LNCaP clone FGC (cell line): ENCODE results near the gene SF3B1.

Source experiments
- DNase-seq: peaks from one replicate; pipeline ENCODE4 v3.0.0-alpha.2; 2011; ENCODE audit warnings: low read depth
- H3K4me3 ChIP-seq: 2 replicates; pipeline ENCODE4 v1.5.1; 2011; ENCODE audit warnings: mild to moderate bottlenecking, low read depth, low read length, control low read depth
- CTCF ChIP-seq: IDR thresholded peaks from 2 replicates; pipeline ENCODE4 v1.5.1; 2012; ENCODE audit warnings: mild to moderate bottlenecking; ENCODE audit not compliant: control insufficient read depth, insufficient read depth; ENCODE audit errors: extremely low read depth

The SF3B1 gene

DNA sequence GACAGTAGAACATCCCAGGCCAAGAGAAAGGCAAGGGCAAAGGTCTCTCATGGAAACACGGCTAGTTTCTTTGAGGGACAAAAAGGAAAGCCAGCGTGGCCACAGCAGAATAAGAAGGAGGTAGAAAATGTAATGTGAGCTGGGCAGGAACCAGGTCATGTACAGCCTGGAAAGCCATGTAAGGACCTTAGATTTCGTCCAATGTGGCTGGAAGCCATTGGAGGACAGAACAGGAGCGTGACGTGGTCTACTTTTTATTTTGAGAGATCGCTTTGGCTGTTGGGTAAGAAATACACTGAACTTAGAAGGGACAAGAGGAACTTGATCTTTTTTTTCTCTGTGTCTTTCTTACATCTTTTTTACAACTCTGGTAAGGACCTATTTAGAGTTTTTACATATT, 66.4 kb downstream of the SF3B1 start:
- H3K4me3 ChIP-seq, result no peak overlapping the region
- no peak for TF ChIP-seq CTCF

DNA sequence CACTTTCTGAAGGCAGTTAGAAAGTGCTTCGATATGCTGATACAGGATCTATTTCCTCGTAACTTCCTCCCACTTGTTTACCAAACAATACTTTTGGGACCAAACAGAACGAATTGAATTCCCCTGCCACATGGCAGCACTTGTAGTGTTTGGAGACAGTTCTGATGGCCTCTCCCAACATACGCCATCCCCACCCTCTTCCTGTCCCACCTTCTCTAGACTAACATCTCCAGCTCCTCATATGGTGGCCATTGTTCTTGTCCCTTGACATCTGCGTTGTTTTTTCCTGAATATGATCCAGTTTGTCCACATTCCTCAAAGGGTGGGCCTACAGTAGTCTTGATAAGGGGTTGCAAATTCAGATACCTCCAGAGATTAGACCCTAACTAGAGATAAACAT, 70.8 kb downstream of the SF3B1 start:
- DNase-seq, result no peak

More for the DNA sequence above, 66.4 kb downstream of the SF3B1 start:
- no peak for DNase-seq

DNA sequence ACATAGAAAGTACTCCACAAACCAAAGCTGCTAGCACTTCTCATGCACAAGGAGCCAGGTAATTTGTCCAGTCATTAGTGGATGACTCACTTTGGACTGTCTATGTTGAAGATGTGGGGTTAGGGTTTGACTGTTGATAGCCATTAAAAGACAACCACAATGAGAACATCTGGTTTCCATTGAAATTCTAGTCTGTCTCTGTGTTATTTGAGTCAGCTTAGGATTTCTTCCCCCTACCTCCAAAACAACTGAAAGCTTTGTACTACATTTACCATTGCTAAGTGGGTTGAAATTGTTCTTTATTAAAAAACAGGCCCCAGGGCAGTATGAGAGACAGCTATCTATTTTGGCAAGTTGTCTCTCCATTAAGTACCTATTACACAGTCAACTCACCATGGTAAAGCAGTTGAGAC, 74.1 kb downstream of the SF3B1 start:
- no peak for TF ChIP-seq CTCF
- no peak overlapping the region for H3K4me3 ChIP-seq
- DNase-seq, result no peak

More for the DNA sequence above, 70.8 kb downstream of the SF3B1 start:
- TF ChIP-seq CTCF, result no peak
- no peak overlapping the region for H3K4me3 ChIP-seq

DNA sequence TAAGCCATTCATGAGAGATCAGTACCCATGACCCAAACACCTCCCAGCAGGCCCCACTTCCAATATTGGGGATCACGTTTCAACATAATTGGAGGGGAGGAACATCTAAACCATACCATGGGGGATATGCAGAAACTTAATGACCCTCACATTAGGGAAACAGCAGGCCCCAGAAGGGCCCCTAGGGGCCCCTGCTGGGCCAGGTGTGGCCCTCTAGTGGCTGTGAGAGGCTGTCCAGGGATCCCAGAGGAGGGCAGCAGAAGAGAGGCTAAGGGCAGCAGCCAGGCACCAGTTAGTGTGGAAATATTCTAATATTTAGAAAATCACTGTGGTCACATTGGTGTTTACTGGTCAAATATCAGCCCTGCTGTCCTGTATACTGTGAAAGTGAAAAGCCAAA, 75.0 kb downstream of the SF3B1 start:
- no peak overlapping the region for H3K4me3 ChIP-seq
- TF ChIP-seq CTCF, result no peak
- no peak for DNase-seq

DNA sequence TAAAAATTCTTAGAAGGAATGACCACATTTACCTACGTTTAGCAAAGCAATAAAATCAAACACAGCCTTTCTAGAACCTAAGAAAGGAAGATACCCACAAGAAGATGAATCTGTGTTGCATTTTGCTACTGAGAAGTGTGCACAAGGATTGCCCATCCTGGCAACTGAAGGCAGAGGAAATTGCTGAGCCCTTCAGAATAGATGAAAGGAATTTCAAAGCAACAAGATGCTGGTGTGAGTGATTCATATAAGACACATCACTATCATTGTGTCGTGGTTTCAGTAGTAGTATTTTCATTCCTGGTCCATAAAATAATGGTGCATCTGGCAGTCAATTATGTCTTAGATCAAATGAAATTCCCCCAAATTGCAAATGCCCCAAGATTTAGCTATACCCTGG, 75.9 kb downstream of the SF3B1 start:
- DNase-seq, result no peak
- no peak overlapping the region for H3K4me3 ChIP-seq
- TF ChIP-seq CTCF, result no peak

- DNase-seq, result no peak
- no peak overlapping the region for H3K4me3 ChIP-seq
- TF ChIP-seq CTCF, result no peak
These were observed 76.8 kb downstream of the SF3B1 start for GRCh38 chr2:197357986-197358385.

DNA sequence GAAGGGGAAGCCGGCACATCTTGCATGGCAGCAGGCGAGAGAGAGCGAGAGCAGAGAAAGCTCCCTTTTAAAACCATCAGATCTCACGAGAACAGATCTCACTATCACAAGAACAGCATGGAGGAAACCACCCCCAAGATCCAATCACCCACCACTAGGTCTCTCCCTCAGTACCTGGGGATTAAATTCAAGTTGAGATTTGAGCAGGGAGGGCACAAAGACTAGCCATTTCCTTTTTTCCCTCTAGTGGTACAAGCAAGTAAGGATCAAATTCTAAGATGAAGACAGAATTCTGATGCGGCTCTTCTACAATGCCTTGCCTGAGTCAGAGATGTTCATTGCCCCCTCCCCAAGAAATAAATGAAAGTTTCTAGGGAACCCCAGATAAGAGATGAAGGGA, 78.7 kb downstream of the SF3B1 start:
- H3K4me3 ChIP-seq, result no peak overlapping the region
- no peak for TF ChIP-seq CTCF
- no peak for DNase-seq
